ENCODE measurements around the gene NXNL1. TPM values are rescaled to one million over a fixed set of nuclear protein-coding genes. Genes with fewer than 3 reads are reported as not detected.

Gene NXNL1
- total RNA-seq, 3 donors from 2014 or later (not counting 1 experiment from before 2014, with no cell fraction given) = not detected

DNA sequence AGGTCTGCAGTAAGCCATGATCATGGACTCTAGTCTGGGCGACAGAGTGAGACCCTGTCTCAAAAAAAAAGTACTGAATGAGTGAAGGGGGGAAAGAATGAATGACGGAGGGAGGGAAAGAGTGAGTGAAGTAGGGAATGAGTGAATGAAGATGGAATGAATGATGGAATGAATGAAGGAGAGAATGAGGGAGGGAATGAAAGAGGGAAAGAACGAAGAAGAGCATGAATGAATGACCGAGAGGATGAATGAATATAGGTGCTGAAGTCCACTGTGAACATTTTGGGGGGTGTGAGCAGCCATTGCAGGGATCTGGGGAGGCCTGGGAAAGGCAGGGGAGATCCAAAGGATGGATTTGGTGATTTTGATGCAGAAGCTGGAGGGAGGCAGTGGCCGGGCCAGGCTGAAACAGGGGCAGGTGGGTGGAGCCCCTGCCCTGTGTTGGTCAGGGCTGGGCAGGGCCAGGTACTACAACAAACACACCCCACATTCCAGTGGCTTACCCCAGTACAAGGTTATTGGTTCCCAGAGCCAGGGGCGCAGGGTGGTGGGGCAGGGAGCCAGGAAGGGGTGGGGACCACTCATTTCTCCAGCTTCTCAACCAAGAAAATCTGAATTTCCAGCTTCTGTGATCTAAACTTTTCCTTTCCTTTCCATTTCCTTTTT is 23.9 kb upstream of the NXNL1 start:
- H3K4me1 Mint-ChIP-seq = peaks cover 20 to 36% of the 10 kb centered on the region in 2 donors
- H3K36me3 Mint-ChIP-seq = no peaks in the 10 kb centered on the region
- WGBS (ENCODE audit: insufficient coverage) = 92% methylated on average over 5 of the region's 6 CpGs
- Histone ChIP-seq H3K27me3 (ENCODE audit: control insufficient read depth, insufficient read depth, low read length) (no peaks in the 10 kb centered on the region), H3K4me1 (ENCODE audit: control insufficient read depth, insufficient read depth, low read length) (peaks cover 28% of the 10 kb centered on the region), H3K9me3 (ENCODE audit: control insufficient read depth, insufficient read depth, low read length) (no peaks in the 10 kb centered on the region), H3K36me3 (ENCODE audit: control insufficient read depth, insufficient read depth, low read length) (no peaks in the 10 kb centered on the region), H3K27ac (ENCODE audit: low read length) (no peak overlapping the region), H3K4me3 (ENCODE audit: low read length) (no peak overlapping the region)
- no peaks in the 10 kb centered on the region for H3K27me3 Mint-ChIP-seq (ENCODE audit: low read depth in 2 of 2)
- no peak for DNase-seq
- no peak for ATAC-seq
- intact Hi-C loops (cut with micrococcal nuclease) = no loop called here
- H3K27ac Mint-ChIP-seq = peak overlapping the region in 1 of 2 donors; percentile 14
- no peak overlapping the region for H3K4me3 Mint-ChIP-seq
- TF ChIP-seq, protein P1, sequence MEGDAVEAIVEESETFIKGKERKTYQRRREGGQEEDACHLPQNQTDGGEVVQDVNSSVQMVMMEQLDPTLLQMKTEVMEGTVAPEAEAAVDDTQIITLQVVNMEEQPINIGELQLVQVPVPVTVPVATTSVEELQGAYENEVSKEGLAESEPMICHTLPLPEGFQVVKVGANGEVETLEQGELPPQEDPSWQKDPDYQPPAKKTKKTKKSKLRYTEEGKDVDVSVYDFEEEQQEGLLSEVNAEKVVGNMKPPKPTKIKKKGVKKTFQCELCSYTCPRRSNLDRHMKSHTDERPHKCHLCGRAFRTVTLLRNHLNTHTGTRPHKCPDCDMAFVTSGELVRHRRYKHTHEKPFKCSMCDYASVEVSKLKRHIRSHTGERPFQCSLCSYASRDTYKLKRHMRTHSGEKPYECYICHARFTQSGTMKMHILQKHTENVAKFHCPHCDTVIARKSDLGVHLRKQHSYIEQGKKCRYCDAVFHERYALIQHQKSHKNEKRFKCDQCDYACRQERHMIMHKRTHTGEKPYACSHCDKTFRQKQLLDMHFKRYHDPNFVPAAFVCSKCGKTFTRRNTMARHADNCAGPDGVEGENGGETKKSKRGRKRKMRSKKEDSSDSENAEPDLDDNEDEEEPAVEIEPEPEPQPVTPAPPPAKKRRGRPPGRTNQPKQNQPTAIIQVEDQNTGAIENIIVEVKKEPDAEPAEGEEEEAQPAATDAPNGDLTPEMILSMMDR (IDR thresholded peaks at IDR 0.05) = no peak
- no peaks in the 10 kb centered on the region for H3K9me3 Mint-ChIP-seq

DNA sequence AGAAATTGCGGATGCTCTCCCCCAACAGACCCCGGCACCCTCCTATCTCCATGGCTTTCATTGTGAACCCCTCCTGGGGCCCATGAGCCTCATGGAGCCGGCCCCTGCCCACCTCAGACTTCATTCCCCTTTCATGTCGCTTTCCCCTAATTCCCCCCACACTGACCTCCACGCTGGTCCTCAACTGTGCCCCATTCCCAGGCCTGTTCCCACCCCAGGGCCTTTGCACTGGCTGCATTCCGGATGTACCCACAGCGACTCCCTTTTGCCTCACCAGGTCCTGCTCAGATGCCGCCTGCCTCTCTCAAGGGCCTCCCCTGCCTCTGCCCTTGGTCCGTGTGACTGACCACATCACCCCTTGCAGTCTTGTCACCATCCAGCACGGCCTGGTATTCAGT is 22.9 kb upstream of the NXNL1 start:
- Mint-ChIP-seq H3K27me3 (ENCODE audit: low read depth in 2 of 2) (no peaks in the 10 kb centered on the region), H3K4me3 (no peak overlapping the region), H3K9me3 (no peaks in the 10 kb centered on the region), H3K4me1 (peaks cover 13 to 26% of the 10 kb centered on the region in 2 donors), H3K27ac (no peak overlapping the region), H3K36me3 (no peaks in the 10 kb centered on the region)
- Histone ChIP-seq H3K36me3 (ENCODE audit: control insufficient read depth, insufficient read depth, low read length) (no peaks in the 10 kb centered on the region), H3K27me3 (ENCODE audit: control insufficient read depth, insufficient read depth, low read length) (no peaks in the 10 kb centered on the region), H3K4me3 (ENCODE audit: low read length) (no peak overlapping the region), H3K4me1 (ENCODE audit: control insufficient read depth, insufficient read depth, low read length) (peaks cover 17% of the 10 kb centered on the region), H3K9me3 (ENCODE audit: control insufficient read depth, insufficient read depth, low read length) (no peaks in the 10 kb centered on the region), H3K27ac (ENCODE audit: low read length) (no peak overlapping the region)
- ATAC-seq (no peak), DNase-seq (no peak)
- intact Hi-C loops (cut with micrococcal nuclease) = no loop called here
- TF ChIP-seq, protein P1 (IDR thresholded peaks at IDR 0.05) = no peak
- 94% methylated on average over 10 of the region's 10 CpGs for WGBS (ENCODE audit: insufficient coverage)

- H3K27ac Mint-ChIP-seq = peak overlapping the region in 1 of 2 donors; percentile 48
- no peak overlapping the region for H3K4me3 Mint-ChIP-seq
- H3K4me3 ChIP-seq (ENCODE audit: low read length) = no peak overlapping the region
- peaks cover 8 to 20% of the 10 kb centered on the region in 2 donors for H3K4me1 Mint-ChIP-seq
- intact Hi-C loops (cut with micrococcal nuclease) = no loop called here
- H3K9me3 Mint-ChIP-seq = no peaks in the 10 kb centered on the region
- H3K27ac ChIP-seq (ENCODE audit: low read length) = no peak overlapping the region
- TF ChIP-seq, protein P1 (IDR thresholded peaks at IDR 0.05) = no peak
- H3K36me3 ChIP-seq (ENCODE audit: control insufficient read depth, insufficient read depth, low read length) = no peaks in the 10 kb centered on the region
- no peaks in the 10 kb centered on the region for H3K9me3 ChIP-seq (ENCODE audit: control insufficient read depth, insufficient read depth, low read length)
- no peaks in the 10 kb centered on the region for H3K36me3 Mint-ChIP-seq
- ATAC-seq (no peak), DNase-seq (no peak)
- H3K4me1 ChIP-seq (ENCODE audit: control insufficient read depth, insufficient read depth, low read length) = peaks cover 12% of the 10 kb centered on the region
- H3K27me3 ChIP-seq (ENCODE audit: control insufficient read depth, insufficient read depth, low read length) = no peaks in the 10 kb centered on the region
- no peaks in the 10 kb centered on the region for H3K27me3 Mint-ChIP-seq (ENCODE audit: low read depth in 2 of 2)
- WGBS (ENCODE audit: insufficient coverage) = 85% methylated on average over 3 of the region's 3 CpGs
Observed at GRCh38 chr19:17482877-17483604, 22.3 kb upstream of the NXNL1 start.

Data from natural killer cell (primary cell).